Colonic mucosa (tissue), 4 donors: ENCODE measurements around the gene DGKZ. TPM values are rescaled to one million over a fixed set of nuclear protein-coding genes. Genes with fewer than 3 reads are reported as not detected.
A peak's percentile ranks its signal among the peaks of the same experiment; 100 is the strongest.

ENCODE experiments used
- DNase-seq: peaks from one replicate; pipeline ENCODE4 v3.0.0-alpha.2; 2020
- H3K27ac ChIP-seq: fragments of 200-600 bp; one replicate; pipeline ENCODE4 v1.8.0; 2021
- H3K27me3 ChIP-seq: fragments of 200-600 bp; one replicate; pipeline ENCODE4 v1.8.0; 2021
- H3K36me3 ChIP-seq: fragments of 200-600 bp; one replicate; pipeline ENCODE4 v1.8.0; 2021
- H3K4me1 ChIP-seq: fragments of 200-600 bp; one replicate; pipeline ENCODE4 v1.8.0; 2021; ENCODE audit warnings: mild to moderate bottlenecking
- H3K4me3 ChIP-seq: fragments of 200-600 bp; one replicate; pipeline ENCODE4 v1.8.0; 2021
- H3K9ac ChIP-seq, 2 donors: one replicate each; pipeline ENCODE4 v1.7.0; 2013; ENCODE audit warnings: control low read depth in 2 of 2, low read depth in 2 of 2, low read length in 2 of 2
- H3K9me3 ChIP-seq: fragments of 200-600 bp; one replicate; pipeline ENCODE4 v1.8.0; 2021
- CTCF ChIP-seq: fragments of 200-600 bp; IDR thresholded peaks from one replicate; pipeline ENCODE4 v1.8.0; 2022; ENCODE audit warnings: antibody characterized with exemption, mild to moderate bottlenecking
- intact Hi-C: fragments of 100-400 bp; cut with DNase I; formaldehyde crosslinking; loops from one replicate; pipeline ENCODE4 v1.14.1; 2022
- total RNA-seq, 2 donors: library from RNA; stranded (reverse); fragmentation: NEBNext Ultra II Directional in 1 of 2; extraction: Animal tissue kit (Norgen Biotek cat#: 25700) in 1 of 2; gene quantifications; one replicate each; pipeline ENCODE4 v1.2.1, GENCODE V29; 2021
- donor health status: healthy.
- donor health status: DM: no; HTN: no; CAD: no.
- donor health status: DM: no; HTN: no; CAD: no.

Gene DGKZ
- total RNA-seq, 2 donors from 2014 or later = 42.7 to 83.8 TPM

- H3K9ac ChIP-seq = no peak overlapping the region
- DNase-seq = no peak
- TF ChIP-seq CTCF = no peak
- H3K4me3 ChIP-seq = no peak overlapping the region
- intact Hi-C loops = no loop called here
- H3K27me3 ChIP-seq = no peaks in the 10 kb centered on the region
- H3K36me3 ChIP-seq = no peaks in the 10 kb centered on the region
- H3K9me3 ChIP-seq = no peaks in the 10 kb centered on the region
- H3K4me1 ChIP-seq = peaks cover 15% of the 10 kb centered on the region
- no peak overlapping the region for H3K27ac ChIP-seq
Measured at GRCh38 chr11:46353698-46354097, 6.4 kb downstream of the DGKZ start.

- Histone ChIP-seq H3K9me3 (no peaks in the 10 kb centered on the region), H3K9ac (no peak overlapping the region), H3K27me3 (no peaks in the 10 kb centered on the region), H3K36me3 (no peaks in the 10 kb centered on the region), H3K4me3 (no peak overlapping the region), H3K4me1 (peaks cover 6% of the 10 kb centered on the region), H3K27ac (no peak overlapping the region)
- no peak for DNase-seq
- no peak for TF ChIP-seq CTCF
- intact Hi-C loops = no loop called here
Measured at GRCh38 chr11:46356924-46357482, 9.7 kb downstream of the DGKZ start.

- no peak overlapping the region for H3K9ac ChIP-seq
- H3K9me3 ChIP-seq = no peaks in the 10 kb centered on the region
- TF ChIP-seq CTCF = no peak
- peaks cover 3% of the 10 kb centered on the region for H3K4me1 ChIP-seq
- H3K4me3 ChIP-seq = no peak overlapping the region
- intact Hi-C loops = no loop called here
- DNase-seq = no peak
- H3K27me3 ChIP-seq = no peaks in the 10 kb centered on the region
- no peak overlapping the region for H3K27ac ChIP-seq
- no peaks in the 10 kb centered on the region for H3K36me3 ChIP-seq
Measured at GRCh38 chr11:46357483-46357936, 10.2 kb downstream of the DGKZ start.

DNA sequence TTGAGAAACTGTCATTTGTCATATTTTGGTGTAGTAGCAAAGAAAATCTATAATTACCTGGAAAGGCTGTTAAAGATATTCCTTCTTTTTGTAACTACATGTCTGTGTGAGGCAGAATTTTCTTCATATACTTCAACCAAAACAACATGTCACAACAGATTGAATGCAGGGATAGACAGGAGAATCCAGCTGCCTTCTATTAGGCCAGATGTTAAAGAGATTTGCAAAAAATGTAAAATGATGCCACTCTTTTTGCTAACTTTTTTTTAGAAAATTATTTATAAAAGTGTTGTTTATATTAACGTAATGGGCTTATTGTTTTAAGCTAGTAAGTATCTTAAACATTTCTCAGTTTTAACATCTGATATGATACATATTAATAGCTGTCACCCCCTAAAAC is 12.7 kb downstream of the DGKZ start:
- intact Hi-C loops = no loop called here
- no peak for DNase-seq
- no peak overlapping the region for H3K9ac ChIP-seq
- H3K27me3 ChIP-seq = no peaks in the 10 kb centered on the region
- peaks cover 3% of the 10 kb centered on the region for H3K4me1 ChIP-seq
- H3K4me3 ChIP-seq = no peak overlapping the region
- H3K9me3 ChIP-seq = no peaks in the 10 kb centered on the region
- no peak overlapping the region for H3K27ac ChIP-seq
- no peak for TF ChIP-seq CTCF
- H3K36me3 ChIP-seq = no peaks in the 10 kb centered on the region

GRCh38 chr11:46360878-46361277 is 13.6 kb downstream of the DGKZ start:
- TF ChIP-seq CTCF = no peak

More at GRCh38 chr11:46360878-46361277, 13.6 kb downstream of the DGKZ start:
- Histone ChIP-seq H3K9me3 (no peaks in the 10 kb centered on the region), H3K27ac (peak overlapping the region; percentile 44), H3K4me1 (peaks cover 3% of the 10 kb centered on the region), H3K36me3 (no peaks in the 10 kb centered on the region), H3K4me3 (peak overlapping the region; percentile 24), H3K9ac (peak overlapping the region; percentile 24 to 32), H3K27me3 (no peaks in the 10 kb centered on the region)
- intact Hi-C loops = no loop called here
- DNase-seq = no peak
